GM21825 (cell line): ENCODE results near the gene CCNJ.
"Not testable (repeated sequence)": the region's sequence is repeated elsewhere in the genome, so short reads cannot be mapped to it uniquely, and the experiment has no call there.

ENCODE experiments used
- ATAC-seq: cut with Tn5 transposase; IDR thresholded peaks from one replicate; pipeline ENCODE4 v1.9.1; 2021; ENCODE audit warnings: mild to moderate bottlenecking, moderate library complexity; ENCODE audit not compliant: unreplicated experiment

Gene CCNJ, protein sequence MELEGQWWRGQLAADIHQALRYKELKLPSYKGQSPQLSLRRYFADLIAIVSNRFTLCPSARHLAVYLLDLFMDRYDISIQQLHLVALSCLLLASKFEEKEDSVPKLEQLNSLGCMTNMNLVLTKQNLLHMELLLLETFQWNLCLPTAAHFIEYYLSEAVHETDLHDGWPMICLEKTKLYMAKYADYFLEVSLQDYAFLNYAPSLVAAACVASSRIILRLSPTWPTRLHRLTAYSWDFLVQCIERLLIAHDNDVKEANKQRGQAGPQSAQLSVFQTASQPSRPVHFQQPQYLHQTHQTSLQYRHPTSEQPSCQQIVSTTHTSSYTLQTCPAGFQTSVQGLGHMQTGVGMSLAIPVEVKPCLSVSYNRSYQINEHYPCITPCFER

GRCh38 chr10:96043033-96043892 is at the start of gene CCNJ:
CCNJ (plus strand) TSS chr10:96043583; CDS start chr10:96044394, 811 bp downstream.
- peak; percentile 85 for ATAC-seq

DNA sequence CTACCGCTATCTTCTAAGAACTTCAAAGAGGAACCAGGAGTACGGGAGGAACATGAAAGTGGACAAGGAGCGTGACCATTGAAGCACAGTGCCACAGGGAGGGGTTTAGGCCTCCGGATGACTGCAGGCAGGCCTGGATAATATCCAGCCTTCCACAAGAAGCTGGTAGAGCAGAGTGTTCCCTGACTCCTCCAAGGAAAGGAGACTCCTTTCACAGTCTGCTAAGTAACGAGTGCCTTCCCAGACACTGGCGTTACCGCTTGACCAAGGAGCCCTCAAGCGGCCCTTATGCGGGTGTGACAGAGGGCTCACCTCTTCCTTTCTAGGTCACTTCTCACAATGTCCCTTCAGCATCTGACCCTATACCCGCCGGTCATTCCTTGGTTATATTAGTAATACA is 49.0 kb upstream of the CCNJ start:
- not testable (repeated sequence) for ATAC-seq

DNA sequence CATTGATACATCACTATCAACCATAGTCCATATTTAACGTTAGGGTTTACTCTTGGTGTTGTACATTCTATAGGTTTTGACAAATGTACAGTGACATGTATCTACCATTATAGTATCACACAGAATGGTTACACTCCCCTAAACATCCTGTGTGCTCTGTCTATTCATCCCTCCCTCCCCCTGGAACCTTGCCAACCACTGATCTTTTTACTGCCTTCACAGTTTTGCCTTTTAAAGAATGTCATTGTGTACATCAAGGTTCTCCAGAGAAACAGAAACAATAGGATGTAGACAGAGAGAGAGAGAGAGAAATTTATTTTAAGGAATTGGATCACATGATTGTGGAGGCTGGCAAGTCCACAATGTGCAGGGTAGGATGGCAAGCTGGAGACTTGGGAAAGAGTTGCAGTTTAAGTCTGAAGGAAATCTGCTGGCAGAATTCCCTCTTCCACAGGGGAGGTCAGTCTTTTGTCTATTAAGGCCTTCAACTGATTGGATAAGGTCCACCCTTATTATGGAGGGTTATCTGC is 45.1 kb upstream of the CCNJ start:
- ATAC-seq = no peak

DNA sequence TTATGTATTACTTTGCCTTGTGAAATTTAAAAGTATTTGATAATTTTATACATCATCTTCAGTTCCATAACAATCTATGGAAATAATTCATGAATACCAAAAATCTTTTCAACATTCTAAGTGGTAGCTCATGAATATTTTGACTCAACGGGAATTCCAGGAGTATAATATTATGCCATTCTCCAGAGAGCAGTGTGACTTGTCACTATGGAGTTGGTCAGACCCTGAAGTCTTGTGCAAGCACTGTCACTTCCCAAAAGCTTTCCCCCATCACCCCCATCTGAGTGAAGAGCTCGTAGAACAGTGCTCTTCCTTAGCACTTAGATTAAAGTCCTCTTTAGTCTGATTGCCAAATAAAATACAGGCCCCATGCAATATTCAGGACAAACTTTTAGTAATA is 29.4 kb upstream of the CCNJ start:
- no peak for ATAC-seq

GRCh38 chr10:96014473-96015102 is 28.8 kb upstream of the CCNJ start:
- ATAC-seq = no peak

DNA sequence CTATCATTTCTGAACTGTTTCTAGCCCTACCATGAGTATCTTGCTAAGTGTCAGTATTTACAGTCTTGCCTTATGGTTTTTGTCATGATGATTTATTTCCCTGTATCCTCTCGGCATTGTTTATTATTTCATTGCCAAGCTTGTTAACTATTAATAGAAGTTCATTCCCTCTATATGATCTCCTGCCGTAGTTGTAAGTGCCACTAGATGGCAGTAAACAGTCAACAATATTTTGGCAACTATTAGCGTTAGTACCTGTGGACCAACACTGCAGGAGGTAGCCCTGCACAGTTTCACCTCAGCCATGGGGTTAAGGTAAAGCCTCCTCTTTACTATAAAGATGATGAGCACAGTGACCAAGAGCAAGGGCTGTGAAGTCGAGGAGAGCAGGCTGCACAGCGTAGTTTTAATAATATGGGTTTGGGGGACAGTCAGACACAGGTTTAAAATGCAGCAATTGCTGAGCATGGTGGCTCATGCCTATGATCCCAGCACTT is 26.1 kb upstream of the CCNJ start:
- ATAC-seq = peak; percentile 65

DNA sequence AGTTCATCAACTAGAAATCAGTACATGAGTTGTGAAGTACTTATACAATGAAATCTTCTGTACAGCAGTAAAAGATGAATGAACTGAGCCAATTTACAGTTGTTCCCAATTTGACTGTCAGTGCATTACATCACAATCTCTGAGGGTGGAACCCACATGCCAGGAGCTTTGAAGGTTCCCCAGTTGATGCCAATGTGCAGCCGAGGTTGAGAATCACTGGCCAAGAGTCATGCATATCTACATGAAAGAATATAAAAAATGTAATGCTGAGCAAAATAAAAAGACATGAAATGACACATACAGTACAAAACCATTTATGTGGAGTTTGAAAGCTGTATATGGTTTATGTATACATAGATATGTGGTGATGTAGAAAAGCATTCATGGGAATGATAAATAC is 22.1 kb upstream of the CCNJ start:
- ATAC-seq = no peak

DNA sequence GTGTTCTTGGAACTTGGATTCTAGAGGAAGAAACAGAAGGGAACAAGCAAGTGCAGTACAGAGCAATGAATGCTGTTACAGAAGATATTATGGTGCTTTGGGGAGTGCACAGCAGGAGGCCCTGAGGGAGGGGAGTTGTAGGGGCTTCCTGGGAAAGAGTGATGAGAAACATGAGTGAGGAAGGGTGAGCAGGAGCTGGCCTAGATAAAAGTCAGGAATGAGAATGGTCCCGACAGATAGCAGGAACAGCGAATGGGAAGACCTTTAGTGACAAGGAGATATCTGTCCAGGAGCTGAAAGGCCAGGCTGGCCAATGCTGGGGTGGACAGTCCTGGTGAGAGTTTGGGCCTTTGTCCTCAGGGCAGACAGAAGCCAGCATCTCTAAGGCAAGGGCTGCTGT is 20.6 kb upstream of the CCNJ start:
- no peak for ATAC-seq

GRCh38 chr10:96023168-96023567 is 20.2 kb upstream of the CCNJ start:
- ATAC-seq = no peak

DNA sequence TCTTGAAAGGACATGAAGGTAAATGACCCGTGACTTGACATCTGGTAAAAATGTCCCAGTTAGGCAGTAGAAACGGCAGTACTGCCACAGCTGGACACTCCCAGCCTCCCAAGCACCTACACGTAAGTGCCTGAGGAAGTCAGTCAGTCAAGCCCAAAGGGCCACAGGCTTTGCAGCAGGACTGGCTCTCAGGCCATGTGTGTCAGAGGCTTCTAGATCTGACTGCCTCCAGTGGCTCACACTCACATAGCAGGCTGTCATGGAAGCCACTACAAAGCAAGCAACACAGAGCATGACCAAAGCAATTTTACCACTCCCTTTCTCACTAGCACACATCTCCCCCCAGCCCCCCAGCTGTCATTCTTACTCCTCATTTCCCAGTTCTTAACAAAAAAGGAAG is 17.8 kb upstream of the CCNJ start:
- no peak for ATAC-seq

- ATAC-seq = no peak
Measured at GRCh38 chr10:96034625-96035024, 8.8 kb upstream of the CCNJ start.

GRCh38 chr10:96038476-96039387 is 4.7 kb upstream of the CCNJ start:
- no peak for ATAC-seq

GRCh38 chr10:96041146-96041545 is 2.2 kb upstream of the CCNJ start:
- no peak for ATAC-seq

DNA sequence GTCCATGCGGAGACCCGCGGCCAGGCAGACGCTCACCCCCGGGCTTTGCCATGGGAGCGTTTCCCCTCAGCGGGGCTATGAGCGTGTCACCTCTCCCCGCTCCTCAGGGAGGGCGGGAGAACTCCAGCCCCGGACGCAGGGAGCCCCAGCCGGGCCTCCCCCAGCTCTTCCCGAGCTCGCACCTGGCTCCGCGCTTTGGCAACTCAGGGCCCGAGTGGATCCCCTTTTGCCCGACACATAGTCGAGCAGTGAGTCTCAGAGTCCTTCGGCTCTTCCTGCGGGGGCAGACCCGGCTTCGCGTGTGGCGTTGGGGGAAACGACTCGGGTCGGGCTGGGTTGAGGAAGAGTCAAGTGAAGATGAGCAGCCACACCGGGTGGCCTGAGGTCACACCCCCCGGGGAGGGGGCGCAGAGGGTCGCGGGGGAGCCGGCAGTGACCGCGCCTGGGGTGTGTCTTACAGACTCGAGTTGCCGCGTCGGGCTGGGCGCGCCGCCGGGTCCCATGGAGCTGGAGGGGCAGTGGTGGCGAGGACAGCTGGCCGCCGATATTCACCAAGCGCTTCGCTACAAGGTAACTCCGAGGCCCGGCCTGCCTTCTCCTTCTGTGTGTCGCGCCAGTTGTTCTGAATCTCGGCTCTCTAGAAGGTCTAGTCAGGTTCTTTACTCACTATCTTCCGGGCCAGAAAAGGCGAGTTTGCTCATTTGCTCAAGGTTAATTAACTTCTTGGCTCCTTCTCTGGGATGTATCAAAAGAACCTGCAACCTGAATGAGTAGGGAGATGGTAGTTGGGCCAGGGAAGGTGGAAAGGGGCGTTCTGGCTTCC is 721 bp downstream of the CCNJ start:
- peak; percentile 41 for ATAC-seq

DNA sequence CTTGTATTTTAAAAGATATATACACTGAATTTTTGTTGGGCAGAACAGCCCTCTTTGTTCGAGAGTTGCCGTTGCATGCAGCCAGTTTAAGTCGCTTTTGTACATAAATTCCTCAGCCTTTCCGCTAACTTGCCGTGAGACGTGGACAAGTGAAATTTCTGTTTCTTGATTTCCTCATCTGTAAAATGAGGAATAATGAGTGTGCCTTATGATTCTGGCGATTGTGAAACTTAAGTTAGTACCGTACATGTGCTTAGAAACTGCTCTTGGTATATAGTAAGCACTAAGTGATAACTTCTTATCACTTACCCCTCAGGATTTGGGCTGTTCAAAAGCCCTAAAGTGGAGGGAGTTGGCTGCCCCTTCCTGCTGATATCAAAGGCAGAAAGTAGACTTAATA is 1.4 kb downstream of the CCNJ start:
- no peak for ATAC-seq

DNA sequence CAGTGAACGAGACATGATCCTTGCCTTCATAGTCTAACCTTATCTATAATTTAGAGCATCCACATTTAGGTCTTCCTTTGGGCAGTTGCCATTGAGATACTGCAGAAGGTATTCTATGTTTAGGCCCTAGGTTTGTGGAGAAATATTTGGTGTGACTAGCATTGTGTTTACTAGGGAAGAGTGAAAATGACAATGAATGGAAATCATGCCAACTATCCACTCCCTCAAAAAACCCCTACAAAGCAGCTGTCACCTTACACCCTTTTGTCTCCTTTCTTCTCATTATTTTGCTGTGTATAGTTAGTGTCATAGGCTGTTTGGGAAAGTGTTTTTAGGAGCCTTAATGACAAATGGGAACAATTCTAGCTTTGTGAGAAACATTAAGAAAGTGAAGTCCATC is 3.2 kb downstream of the CCNJ start:
- ATAC-seq = no peak

DNA sequence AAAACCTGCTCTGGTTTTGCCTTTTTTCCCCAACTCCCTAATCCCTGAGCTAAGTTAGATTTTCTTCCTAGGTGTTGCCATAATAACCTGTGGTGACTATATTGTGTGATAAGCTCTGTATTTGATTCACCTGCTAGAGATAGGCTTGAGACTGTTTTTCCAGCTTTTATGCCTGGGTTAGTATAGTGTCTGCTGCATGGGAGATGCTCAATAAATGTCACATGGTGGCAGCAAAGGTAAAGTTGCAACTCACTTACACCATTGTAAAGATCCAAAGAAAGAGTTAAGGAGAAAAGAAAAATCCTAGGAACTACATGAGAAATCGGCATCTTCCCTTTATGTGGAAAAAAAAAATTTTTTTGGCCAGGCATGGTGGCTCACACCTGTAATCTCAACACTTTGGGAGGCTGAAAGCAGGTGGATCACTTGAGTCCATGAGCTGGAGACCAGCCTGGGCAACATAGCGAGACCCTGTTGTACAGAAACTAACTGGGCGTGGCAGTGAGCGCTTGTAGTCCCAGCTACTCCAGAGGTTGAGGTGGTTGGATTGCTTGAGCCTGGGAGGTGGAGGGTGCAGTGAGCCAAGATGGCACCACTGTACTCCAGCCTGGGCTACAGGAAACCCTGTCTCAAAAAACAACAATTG is 3.7 kb downstream of the CCNJ start:
- ATAC-seq = no peak

DNA sequence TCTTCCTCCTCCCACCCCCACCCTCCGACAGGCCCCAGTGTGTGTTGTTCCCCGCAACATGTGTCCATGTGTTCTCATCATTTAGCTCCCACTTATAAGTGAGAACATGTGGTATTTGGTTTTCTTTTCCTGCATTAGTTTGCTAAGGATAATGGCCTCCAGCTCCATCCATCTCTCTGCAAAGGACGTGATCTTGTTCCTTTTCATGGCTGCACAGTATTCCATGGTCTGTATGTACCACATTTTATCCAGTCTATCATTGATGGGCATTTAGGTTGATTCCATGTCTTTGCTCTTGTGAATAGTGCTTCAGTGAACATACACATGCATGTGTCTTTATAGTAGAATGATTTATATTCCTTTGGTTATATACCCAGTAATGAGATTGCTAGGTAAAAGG is 4.5 kb downstream of the CCNJ start:
- ATAC-seq = not testable (repeated sequence)

- ATAC-seq = no peak
Measured at GRCh38 chr10:96049340-96049739, 6.0 kb downstream of the CCNJ start.
